Measurements from ENCODE around the gene FYB1. TPM values are rescaled to one million over a fixed set of nuclear protein-coding genes. Genes with fewer than 3 reads are reported as not detected.

The FYB1 gene
- total RNA-seq, 1 experiment from 2014 or later = 1.3 TPM

DNA sequence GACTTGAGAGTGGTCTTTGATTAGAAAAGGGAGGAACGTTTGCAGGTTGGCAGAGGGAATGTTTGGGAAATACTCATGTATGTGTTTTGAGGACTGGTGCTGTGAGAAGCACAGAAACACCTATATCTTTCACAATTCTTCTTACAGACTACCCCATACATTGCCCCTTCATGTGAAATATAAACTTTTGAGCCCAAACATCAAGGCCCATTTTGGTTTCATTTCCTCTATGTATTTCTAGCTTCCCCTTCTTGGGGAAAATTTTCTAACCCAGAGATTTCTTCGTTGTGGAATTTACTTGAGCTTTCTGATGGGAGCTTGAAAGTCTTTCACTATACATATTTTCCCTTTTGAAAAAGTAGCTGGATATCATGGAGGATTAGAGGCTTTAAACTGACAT is 67.6 kb downstream of the FYB1 start:
- H3K36me3 ChIP-seq (ENCODE audit: control insufficient read depth, insufficient read depth, low read length) = no peaks in the 10 kb centered on the region
- no peak overlapping the region for H3K4me3 ChIP-seq (ENCODE audit: low read depth, low read length)
- TF ChIP-seq, protein P1, sequence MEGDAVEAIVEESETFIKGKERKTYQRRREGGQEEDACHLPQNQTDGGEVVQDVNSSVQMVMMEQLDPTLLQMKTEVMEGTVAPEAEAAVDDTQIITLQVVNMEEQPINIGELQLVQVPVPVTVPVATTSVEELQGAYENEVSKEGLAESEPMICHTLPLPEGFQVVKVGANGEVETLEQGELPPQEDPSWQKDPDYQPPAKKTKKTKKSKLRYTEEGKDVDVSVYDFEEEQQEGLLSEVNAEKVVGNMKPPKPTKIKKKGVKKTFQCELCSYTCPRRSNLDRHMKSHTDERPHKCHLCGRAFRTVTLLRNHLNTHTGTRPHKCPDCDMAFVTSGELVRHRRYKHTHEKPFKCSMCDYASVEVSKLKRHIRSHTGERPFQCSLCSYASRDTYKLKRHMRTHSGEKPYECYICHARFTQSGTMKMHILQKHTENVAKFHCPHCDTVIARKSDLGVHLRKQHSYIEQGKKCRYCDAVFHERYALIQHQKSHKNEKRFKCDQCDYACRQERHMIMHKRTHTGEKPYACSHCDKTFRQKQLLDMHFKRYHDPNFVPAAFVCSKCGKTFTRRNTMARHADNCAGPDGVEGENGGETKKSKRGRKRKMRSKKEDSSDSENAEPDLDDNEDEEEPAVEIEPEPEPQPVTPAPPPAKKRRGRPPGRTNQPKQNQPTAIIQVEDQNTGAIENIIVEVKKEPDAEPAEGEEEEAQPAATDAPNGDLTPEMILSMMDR (IDR thresholded peaks at IDR 0.05; ENCODE audit: insufficient read depth in 1 of 2, low read depth in 1 of 2, low read length in 1 of 2, severe bottlenecking in 1 of 2, unreplicated experiment in 1 of 2) = no peak
- POLR2A ChIA-PET = no interaction called here
- intact Hi-C loops (cut with micrococcal nuclease; ENCODE audit: unreplicated experiment) = no loop called here
- CTCF ChIA-PET = no interaction called here
- DNase-seq = no peak
- Mint-ChIP-seq H3K36me3 (ENCODE audit: insufficient read depth, unreplicated experiment) (no peaks in the 10 kb centered on the region), H3K4me1 (ENCODE audit: low read depth, unreplicated experiment) (peaks cover 11% of the 10 kb centered on the region), H3K4me3 (ENCODE audit: unreplicated experiment) (no peak overlapping the region), H3K9me3 (ENCODE audit: unreplicated experiment) (no peaks in the 10 kb centered on the region), H3K27ac (ENCODE audit: unreplicated experiment) (no peak overlapping the region), H3K27me3 (ENCODE audit: insufficient read depth, unreplicated experiment) (no peaks in the 10 kb centered on the region)
- H3K4me1 ChIP-seq = peaks cover 8% of the 10 kb centered on the region; the same call in 1 of the 2 replicates
- BruUV-seq (replicated peaks) = no TSS peak
- no peaks in the 10 kb centered on the region for H3K9me3 ChIP-seq
- no peaks in the 10 kb centered on the region for H3K27me3 ChIP-seq (replicated peaks; ENCODE audit: control insufficient read depth, insufficient read depth, low read length)

DNA sequence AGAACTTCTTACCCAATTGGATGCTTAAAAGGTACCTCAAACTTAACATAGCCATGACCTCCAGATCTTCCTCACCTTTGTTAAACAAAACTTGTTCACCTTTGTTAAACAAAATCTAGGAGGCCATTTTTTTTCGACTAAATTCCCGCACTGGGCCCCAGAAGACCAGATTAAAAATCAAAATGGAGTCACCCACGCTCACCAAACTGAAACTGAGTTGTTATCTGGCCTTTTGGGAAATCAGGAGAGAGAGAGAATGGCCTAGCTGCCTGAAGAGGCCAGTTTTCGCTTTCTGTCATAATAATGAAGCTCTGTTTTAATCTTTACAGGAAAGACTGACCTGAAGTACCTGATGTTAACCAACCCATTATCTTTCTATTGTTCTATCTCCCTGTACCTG is 69.4 kb downstream of the FYB1 start:
- CTCF ChIA-PET = no interaction called here
- Histone ChIP-seq H3K9me3 (no peaks in the 10 kb centered on the region), H3K4me3 (ENCODE audit: low read depth, low read length) (no peak overlapping the region), H3K4me1 (peaks cover 8% of the 10 kb centered on the region; the same call in 1 of the 2 replicates), H3K27me3 (replicated peaks; ENCODE audit: control insufficient read depth, insufficient read depth, low read length) (no peaks in the 10 kb centered on the region), H3K36me3 (ENCODE audit: control insufficient read depth, insufficient read depth, low read length) (no peaks in the 10 kb centered on the region)
- Mint-ChIP-seq H3K27me3 (ENCODE audit: insufficient read depth, unreplicated experiment) (no peaks in the 10 kb centered on the region), H3K4me3 (ENCODE audit: unreplicated experiment) (no peak overlapping the region), H3K9me3 (ENCODE audit: unreplicated experiment) (no peaks in the 10 kb centered on the region), H3K36me3 (ENCODE audit: insufficient read depth, unreplicated experiment) (no peaks in the 10 kb centered on the region), H3K4me1 (ENCODE audit: low read depth, unreplicated experiment) (peaks cover 11% of the 10 kb centered on the region), H3K27ac (ENCODE audit: unreplicated experiment) (no peak overlapping the region)
- POLR2A ChIA-PET = no interaction called here
- no peak for DNase-seq
- TF ChIP-seq, protein P1 (IDR thresholded peaks at IDR 0.05; ENCODE audit: insufficient read depth in 1 of 2, low read depth in 1 of 2, low read length in 1 of 2, severe bottlenecking in 1 of 2, unreplicated experiment in 1 of 2) = no peak
- no TSS peak for BruUV-seq (replicated peaks)
- intact Hi-C loops (cut with micrococcal nuclease; ENCODE audit: unreplicated experiment) = loop anchor here (1.0 to 5.0 kb wide), 4 partner anchors 67 to 420 kb away; no protein-coding TSS in a partner anchor

DNA sequence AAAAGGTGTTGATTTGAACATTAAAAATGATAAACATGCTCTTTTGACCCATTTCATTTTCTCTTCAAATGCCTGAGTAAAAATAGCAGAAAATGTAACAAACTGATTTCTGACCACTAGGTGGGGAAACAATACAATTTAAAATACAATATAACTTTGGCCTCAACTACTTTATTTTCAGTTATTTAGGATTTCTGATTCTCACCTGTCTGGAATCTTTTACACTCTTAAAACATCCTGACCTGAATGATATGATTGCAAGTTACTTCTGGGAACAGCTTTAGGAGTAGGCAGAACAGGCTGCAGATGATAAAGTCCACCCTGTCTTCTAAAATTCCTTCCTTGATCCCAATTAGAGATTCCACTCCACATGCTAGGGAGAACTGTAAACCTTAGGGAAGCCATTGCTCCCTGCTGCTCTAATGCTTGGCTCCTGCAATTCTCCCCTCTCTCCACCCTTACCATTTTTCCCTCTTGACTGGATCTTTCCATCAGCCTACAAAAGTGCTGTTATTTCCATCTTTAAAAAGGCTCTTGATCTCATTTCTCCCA is 70.3 kb downstream of the FYB1 start:
- Histone ChIP-seq H3K36me3 (ENCODE audit: control insufficient read depth, insufficient read depth, low read length) (no peaks in the 10 kb centered on the region), H3K9me3 (no peaks in the 10 kb centered on the region), H3K4me3 (ENCODE audit: low read depth, low read length) (no peak overlapping the region), H3K27me3 (replicated peaks; ENCODE audit: control insufficient read depth, insufficient read depth, low read length) (no peaks in the 10 kb centered on the region), H3K4me1 (peaks cover 8% of the 10 kb centered on the region; the same call in 1 of the 2 replicates)
- Mint-ChIP-seq H3K4me3 (ENCODE audit: unreplicated experiment) (no peak overlapping the region), H3K27ac (ENCODE audit: unreplicated experiment) (no peak overlapping the region), H3K9me3 (ENCODE audit: unreplicated experiment) (no peaks in the 10 kb centered on the region), H3K27me3 (ENCODE audit: insufficient read depth, unreplicated experiment) (no peaks in the 10 kb centered on the region), H3K36me3 (ENCODE audit: insufficient read depth, unreplicated experiment) (no peaks in the 10 kb centered on the region), H3K4me1 (ENCODE audit: low read depth, unreplicated experiment) (peaks cover 11% of the 10 kb centered on the region)
- ChIA-PET CTCF (no interaction called here), POLR2A (no interaction called here)
- TF ChIP-seq, protein P1 (IDR thresholded peaks at IDR 0.05; ENCODE audit: insufficient read depth in 1 of 2, low read depth in 1 of 2, low read length in 1 of 2, severe bottlenecking in 1 of 2, unreplicated experiment in 1 of 2) = peak in 1 of 2 experiments; percentile 19
- peak in 1 of 2 experiments; percentile 20 for DNase-seq
- no TSS peak for BruUV-seq (replicated peaks)
- intact Hi-C loops (cut with micrococcal nuclease; ENCODE audit: unreplicated experiment) = loop anchor here (1.0 to 5.0 kb wide), 4 partner anchors 68 to 421 kb away; no protein-coding TSS in a partner anchor

All from Caco-2 (cell line).